BJ (cell line): ENCODE data around the gene MND1. TPM values are rescaled to one million over a fixed set of nuclear protein-coding genes. Genes with fewer than 3 reads are reported as not detected.

Experiments used
- CTCF ChIA-PET: fragments of 350-600 bp; formaldehyde crosslinking; extraction: SDS; loops from one replicate; lab custom pipeline; 2021; ENCODE audit warnings: antibody characterized with exemption, inconsistent platforms; lab: Yijun Ruan, JAX
- POLR2A ChIA-PET: fragments of 300-600 bp; sonication (Branson Sonifier 250); formaldehyde crosslinking; extraction: SDS; loops from one replicate; lab custom pipeline; 2021; ENCODE audit warnings: antibody characterized with exemption; lab: Charles Lee
- DNase-seq: peaks from one replicate; pipeline ENCODE4 v3.0.0-alpha.2; 2011; ENCODE audit warnings: low read depth
- H3K27me3 ChIP-seq: 2 replicates; pipeline ENCODE4 v1.6.0; 2011; ENCODE audit warnings: low read length; ENCODE audit not compliant: control insufficient read depth, insufficient read depth
- H3K36me3 ChIP-seq: 2 replicates; pipeline ENCODE4 v1.5.1; 2011; ENCODE audit warnings: low read length; ENCODE audit not compliant: control insufficient read depth, insufficient read depth
- H3K4me3 ChIP-seq: 2 replicates; pipeline ENCODE4 v1.5.1; 2011; ENCODE audit warnings: low read depth, mild to moderate bottlenecking, control low read depth, low read length
- polyA plus RNA-seq: library from polyadenylated mRNA; depleted of rRNA; stranded (reverse); fragments of >200 nt; gene quantifications from 2 replicates; pipeline ENCODE4 v1.2.3, GENCODE V29; 2011
- TF ChIP-seq, protein P1 (sequence below): IDR thresholded peaks from 2 replicates; pipeline ENCODE4 v1.5.1; 2011; ENCODE audit warnings: low read depth, mild to moderate bottlenecking, control low read depth, inconsistent platforms, low read length, moderate library complexity; ENCODE audit not compliant: insufficient read depth

Gene MND1
- polyA plus RNA-seq, 1 experiment, result 0.44 TPM

DNA sequence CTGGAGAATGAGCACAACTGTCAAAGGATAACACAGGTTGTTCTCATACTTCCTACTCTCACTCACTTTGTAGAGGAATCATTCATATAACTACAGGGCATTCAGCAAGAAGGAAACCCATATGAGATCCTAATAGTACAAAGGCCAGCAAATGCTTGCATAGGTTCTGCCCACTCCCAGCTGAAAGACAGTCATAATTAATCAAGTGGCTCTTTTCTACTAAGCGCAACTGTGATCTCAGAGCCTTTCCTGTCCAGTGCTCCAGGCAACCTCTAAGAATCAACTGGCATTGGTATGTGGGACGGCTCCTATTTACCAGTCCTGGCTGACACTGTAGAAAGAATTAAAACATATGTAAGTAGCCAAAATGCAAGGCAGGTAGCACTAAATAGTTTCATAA lies 18.9 kb upstream of the MND1 start:
- CTCF ChIA-PET, result interaction anchor here (2.6 kb wide), 1 partner anchor 183 kb away, joined by 12 read pairs; no protein-coding TSS in a partner anchor

DNA sequence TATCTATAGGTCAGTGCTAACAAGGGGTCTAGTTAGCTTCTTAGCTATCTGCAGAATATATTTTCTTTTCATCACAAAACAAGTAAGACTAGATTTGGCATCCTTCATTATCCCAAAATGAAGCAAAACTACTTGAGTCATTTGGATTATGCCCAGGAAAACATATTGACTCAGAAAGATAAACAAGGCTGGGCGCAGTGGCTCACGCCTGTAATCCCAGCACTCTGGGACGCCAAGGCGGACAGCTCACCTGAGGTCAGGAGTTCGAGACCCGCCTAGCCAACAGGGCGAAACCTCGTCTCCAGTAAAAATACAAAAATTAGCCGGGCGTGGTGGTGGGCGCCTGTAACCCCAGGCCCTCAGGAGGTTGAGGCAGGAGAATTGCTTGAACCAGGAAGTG lies 18.0 kb upstream of the MND1 start:
- CTCF ChIA-PET, result interaction anchor here (1.4 to 2.6 kb wide), 2 partner anchors 15 to 184 kb away, joined by 3 to 12 read pairs; no protein-coding TSS in a partner anchor

More for the DNA sequence above, 18.9 kb upstream of the MND1 start:
- TF ChIP-seq, protein P1, sequence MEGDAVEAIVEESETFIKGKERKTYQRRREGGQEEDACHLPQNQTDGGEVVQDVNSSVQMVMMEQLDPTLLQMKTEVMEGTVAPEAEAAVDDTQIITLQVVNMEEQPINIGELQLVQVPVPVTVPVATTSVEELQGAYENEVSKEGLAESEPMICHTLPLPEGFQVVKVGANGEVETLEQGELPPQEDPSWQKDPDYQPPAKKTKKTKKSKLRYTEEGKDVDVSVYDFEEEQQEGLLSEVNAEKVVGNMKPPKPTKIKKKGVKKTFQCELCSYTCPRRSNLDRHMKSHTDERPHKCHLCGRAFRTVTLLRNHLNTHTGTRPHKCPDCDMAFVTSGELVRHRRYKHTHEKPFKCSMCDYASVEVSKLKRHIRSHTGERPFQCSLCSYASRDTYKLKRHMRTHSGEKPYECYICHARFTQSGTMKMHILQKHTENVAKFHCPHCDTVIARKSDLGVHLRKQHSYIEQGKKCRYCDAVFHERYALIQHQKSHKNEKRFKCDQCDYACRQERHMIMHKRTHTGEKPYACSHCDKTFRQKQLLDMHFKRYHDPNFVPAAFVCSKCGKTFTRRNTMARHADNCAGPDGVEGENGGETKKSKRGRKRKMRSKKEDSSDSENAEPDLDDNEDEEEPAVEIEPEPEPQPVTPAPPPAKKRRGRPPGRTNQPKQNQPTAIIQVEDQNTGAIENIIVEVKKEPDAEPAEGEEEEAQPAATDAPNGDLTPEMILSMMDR, result no peak
- 0 out of 2 replicates have a peak, but pooled peaks cover 1% of the 10 kb centered on the region for H3K36me3 ChIP-seq
- no peaks in the 10 kb centered on the region for H3K27me3 ChIP-seq
- no peak for DNase-seq
- POLR2A ChIA-PET, result no interaction called here
- H3K4me3 ChIP-seq, result no peak overlapping the region

DNA sequence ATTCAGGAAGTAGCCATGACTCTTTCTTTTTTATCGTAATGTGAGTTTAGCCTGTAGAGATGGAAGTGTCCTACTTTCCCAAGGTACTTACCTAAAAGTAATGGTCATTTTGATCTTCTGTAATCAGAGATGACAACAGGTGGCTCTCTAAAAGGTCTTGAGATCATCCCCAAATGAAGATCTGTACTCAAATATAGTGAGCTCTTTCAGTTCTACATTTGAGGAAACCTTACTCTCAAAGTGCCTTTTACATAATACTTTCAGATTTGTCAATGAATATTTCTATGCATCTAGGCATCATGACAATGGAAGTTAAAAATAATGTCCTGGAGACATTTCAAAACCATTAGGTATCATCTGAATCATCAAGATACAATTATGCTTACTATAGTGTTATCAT lies 17.2 kb upstream of the MND1 start:
- ChIA-PET POLR2A (no interaction called here), CTCF (interaction anchor here (1.4 to 2.6 kb wide), 2 partner anchors 14 to 184 kb away, joined by 3 to 12 read pairs; no protein-coding TSS in a partner anchor)
- 0 out of 2 replicates have a peak, but pooled peaks cover 1% of the 10 kb centered on the region for H3K36me3 ChIP-seq
- no peak overlapping the region for H3K4me3 ChIP-seq
- H3K27me3 ChIP-seq, result no peaks in the 10 kb centered on the region
- TF ChIP-seq, protein P1, result no peak
- no peak for DNase-seq

More for the DNA sequence above, 18.0 kb upstream of the MND1 start:
- Histone ChIP-seq H3K4me3 (no peak overlapping the region), H3K27me3 (no peaks in the 10 kb centered on the region), H3K36me3 (0 out of 2 replicates have a peak, but pooled peaks cover 1% of the 10 kb centered on the region)
- POLR2A ChIA-PET, result no interaction called here
- TF ChIP-seq, protein P1, result no peak
- no peak for DNase-seq

DNA sequence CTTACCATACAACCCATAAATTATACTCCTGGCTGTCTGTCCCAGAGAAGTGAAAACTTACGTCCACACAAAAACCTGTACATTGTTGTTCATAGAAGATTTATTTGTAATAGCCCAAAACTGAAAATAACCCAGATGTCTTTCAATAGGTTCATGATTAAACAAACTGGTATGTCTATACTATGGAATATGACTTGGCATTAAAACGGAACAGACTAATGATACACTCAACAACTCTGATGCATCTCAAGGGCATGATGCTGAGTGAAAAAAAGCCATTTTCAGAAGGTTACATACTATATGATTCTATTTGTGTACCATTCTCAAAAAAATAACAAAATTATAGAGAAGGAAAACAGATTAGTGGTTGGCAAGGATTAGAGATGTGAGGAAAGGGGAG lies 11.6 kb upstream of the MND1 start:
- POLR2A ChIA-PET, result no interaction called here
- Histone ChIP-seq H3K27me3 (no peaks in the 10 kb centered on the region), H3K36me3 (no peaks in the 10 kb centered on the region), H3K4me3 (no peak overlapping the region)
- CTCF ChIA-PET, result no interaction called here
- DNase-seq, result no peak
- TF ChIP-seq, protein P1, result no peak

DNA sequence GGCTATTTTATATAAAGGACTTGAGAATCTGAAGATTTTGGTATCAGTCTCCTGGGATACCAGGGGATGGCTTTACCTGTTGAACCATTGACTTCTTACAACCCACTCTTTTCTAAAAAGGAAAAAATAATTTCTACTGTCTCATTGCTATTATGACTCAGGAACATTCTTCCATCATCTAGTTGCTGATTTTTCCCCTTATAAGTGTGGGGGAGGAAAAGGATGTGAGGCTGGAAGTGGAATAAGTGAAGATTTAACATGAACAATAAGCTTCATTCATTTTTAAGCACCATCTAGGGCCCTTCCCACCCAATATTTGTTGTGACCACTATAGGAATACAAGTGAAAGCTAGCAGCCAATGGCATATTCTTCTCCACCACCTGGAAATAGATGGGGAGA lies 10.6 kb upstream of the MND1 start:
- no peak overlapping the region for H3K4me3 ChIP-seq
- no peaks in the 10 kb centered on the region for H3K36me3 ChIP-seq
- TF ChIP-seq, protein P1, result no peak
- no peaks in the 10 kb centered on the region for H3K27me3 ChIP-seq
- no peak for DNase-seq
- POLR2A ChIA-PET, result no interaction called here
- CTCF ChIA-PET, result interaction anchor here (0.9 kb wide), 1 partner anchor 11 kb away, joined by 3 read pairs; no protein-coding TSS in a partner anchor
